GM18868 (cell line): Measurements from ENCODE around the gene PCNX3.
"Not testable (repeated sequence)": the region's sequence is repeated elsewhere in the genome, so short reads cannot be mapped to it uniquely, and the experiment has no call there.

Experiments
- ATAC-seq: cut with Tn5 transposase; IDR thresholded peaks from one replicate; pipeline ENCODE4 v1.9.1; 2021; ENCODE audit warnings: mild to moderate bottlenecking, moderate library complexity; ENCODE audit not compliant: unreplicated experiment

Gene PCNX3

GRCh38 chr11:65637794-65638419, 22.3 kb downstream of the PCNX3 start, which contains the start of gene SIPA1:
TSS of gene SIPA1 (plus strand) at chr11:65638101. CDS start at chr11:65640922, 2,821 bp downstream.
- ATAC-seq: peak; percentile 57

GRCh38 chr11:65639228-65639597, 23.6 kb downstream of the PCNX3 start:
- not testable (repeated sequence) for ATAC-seq

GRCh38 chr11:65639623-65640482, 24.3 kb downstream of the PCNX3 start:
- ATAC-seq: no peak

- no peak for ATAC-seq
Measured at GRCh38 chr11:65640483-65641296, 25.1 kb downstream of the PCNX3 start.

GRCh38 chr11:65641297-65642013, 25.9 kb downstream of the PCNX3 start:
- ATAC-seq: no peak

- no peak for ATAC-seq
Measured at GRCh38 chr11:65642014-65642671, 26.6 kb downstream of the PCNX3 start.

- no peak for ATAC-seq
Measured at GRCh38 chr11:65643971-65644370, 28.4 kb downstream of the PCNX3 start.

GRCh38 chr11:65644837-65645236, 29.3 kb downstream of the PCNX3 start:
- no peak for ATAC-seq

- ATAC-seq: no peak
Measured at GRCh38 chr11:65645710-65646109, 30.1 kb downstream of the PCNX3 start.

- no peak for ATAC-seq
Measured at GRCh38 chr11:65646288-65646957, 30.8 kb downstream of the PCNX3 start.

- no peak for ATAC-seq
Measured at GRCh38 chr11:65646958-65647701, 31.6 kb downstream of the PCNX3 start.

GRCh38 chr11:65648997-65649493, 33.5 kb downstream of the PCNX3 start:
- ATAC-seq: no peak

- ATAC-seq: no peak
Measured at GRCh38 chr11:65649656-65650546, 34.3 kb downstream of the PCNX3 start.

- no peak for ATAC-seq
Measured at GRCh38 chr11:65650547-65651338, 35.2 kb downstream of the PCNX3 start.

- no peak for ATAC-seq
Measured at GRCh38 chr11:65651339-65651588, 35.7 kb downstream of the PCNX3 start.

- ATAC-seq: no peak
Measured at GRCh38 chr11:65651589-65652510, 36.3 kb downstream of the PCNX3 start.
